ENCODE data around the gene IRS2.

The IRS2 gene

DNA sequence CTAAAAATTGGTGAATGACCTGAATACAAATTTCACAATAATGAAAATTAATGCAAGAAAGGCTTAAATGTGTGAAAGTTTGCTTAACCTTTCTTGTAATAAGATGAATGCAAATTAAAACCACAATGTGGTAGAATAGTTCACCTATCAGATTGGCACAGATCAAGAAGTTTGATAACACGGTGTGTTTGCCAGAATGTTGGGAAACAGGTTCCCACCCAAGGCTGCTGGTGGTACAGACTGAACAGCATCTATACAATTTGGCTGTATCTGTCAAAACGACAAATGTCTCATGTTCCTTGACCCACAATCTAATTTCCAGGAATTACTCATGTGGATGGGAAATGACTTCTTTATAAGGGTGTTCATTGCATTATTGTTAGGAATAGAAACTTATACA, 8.6 kb upstream of the IRS2 start:
- DNase-seq = no peak

DNA sequence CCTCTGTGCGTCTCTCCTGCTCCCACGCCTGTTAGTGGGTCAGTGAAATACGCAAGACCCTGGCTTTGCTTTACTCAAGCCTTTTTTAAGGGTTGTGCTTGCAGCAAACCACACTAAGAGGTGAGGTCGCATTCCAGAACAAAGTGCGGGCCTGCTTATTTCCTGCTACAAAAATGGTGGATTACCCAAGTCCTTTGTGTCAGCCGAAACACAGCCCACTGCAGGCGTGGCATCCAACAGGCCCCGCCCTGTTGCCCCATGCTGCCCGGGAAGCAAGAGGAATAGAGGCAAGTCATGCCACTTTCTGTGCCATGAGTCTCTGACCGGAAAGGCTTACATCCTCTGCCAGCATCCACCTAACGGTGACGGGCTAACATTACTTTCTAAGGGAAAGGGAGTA, 7.7 kb upstream of the IRS2 start:
- DNase-seq = no peak

DNA sequence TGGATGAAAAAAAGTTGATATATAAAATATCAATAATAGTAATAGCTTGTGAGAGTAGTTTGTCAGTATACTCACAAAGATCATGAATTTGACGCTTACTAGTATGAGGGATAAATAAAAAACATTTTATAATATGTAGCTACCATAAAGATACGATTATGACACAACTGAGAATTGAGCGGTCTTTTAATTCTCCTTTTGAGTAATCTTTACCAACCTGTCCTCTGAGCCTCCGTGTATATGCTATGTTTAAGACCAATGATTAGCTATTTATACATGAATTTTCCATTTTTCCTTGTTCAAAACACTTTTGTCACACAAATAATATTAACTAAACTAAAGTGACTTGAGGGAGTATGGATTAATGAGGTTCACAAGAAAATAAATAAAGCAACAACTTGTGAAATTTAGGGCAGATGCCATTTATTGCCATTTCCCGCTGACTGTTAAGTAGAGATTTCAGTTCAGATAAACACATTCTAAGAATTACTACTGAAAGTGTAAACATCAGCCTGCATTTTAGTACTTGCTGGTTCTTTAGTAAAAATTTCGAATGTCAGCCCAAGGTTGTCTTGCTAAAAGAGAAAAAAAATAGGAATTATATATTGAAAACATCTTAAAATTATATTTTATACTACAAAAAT, 6.2 kb upstream of the IRS2 start:
- no peak for DNase-seq

DNA sequence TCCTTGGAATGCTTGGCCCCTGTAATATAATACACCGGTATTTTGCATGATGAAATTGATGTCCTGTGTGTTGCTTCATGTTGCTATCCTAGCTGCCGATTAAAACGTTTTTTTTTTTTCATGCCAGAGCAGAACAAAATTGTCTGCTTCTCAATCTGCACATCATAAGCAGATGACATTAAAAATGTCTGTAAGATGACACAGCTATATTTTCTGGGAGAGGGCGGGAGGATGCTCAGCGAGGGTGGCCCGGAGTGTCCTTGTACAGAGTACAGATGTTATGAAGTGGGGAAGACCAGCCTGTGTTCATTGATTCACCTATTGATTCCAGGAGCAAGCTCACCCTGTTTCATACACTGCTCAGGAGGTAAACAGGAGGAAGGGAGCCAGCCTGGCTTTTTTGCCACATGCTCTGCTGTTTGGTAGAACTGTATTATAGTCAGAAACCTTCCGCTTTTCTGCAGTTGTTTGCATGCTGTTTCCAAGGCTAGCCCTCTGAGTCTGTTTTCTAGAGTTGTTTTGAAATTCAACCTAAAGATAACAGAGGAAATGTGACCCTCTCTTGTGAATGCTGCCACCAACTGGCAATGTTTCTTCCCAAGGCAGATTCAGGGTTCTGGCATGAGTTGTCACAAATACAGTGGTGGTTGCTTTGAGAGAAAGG, 4.7 kb upstream of the IRS2 start:
- no peak for DNase-seq

DNA sequence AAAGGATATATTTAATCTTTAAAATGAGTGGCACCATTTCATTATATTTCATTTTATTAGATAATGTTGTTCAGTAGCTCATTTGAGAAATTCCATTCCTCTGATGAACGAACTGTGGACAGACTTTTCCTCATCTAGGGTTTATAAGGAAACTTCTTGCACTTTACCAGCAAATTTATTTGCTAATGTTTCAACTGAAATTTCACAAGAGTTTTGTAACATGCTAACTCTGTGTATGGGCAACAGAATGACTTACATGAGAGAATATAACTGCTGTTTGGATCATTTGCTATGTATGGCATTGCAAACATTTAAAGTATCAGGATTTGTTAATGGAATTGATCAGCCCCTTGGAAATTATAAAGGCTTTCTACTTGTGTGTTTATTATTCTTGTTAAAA, 3.7 kb upstream of the IRS2 start:
- no peak for DNase-seq

DNA sequence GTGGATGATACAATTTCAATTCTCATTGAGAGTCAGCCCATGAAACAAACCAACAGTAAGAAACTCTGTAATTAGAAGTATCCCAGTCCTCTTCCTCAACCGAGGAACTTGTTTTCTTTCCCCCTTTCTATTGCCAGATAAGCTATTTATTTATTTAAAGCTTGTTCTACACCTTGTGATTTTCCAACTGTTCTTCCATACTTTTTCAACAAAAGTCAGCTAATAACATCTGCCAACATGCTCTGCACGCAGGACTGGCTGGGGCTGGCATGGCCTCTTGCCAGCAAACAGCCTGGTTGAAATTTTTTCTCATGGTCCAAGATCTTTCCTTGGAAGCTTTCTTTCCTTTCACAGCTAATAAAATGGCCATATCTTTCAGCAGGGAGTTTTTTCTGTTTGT, 2.9 kb upstream of the IRS2 start:
- DNase-seq = no peak

DNA sequence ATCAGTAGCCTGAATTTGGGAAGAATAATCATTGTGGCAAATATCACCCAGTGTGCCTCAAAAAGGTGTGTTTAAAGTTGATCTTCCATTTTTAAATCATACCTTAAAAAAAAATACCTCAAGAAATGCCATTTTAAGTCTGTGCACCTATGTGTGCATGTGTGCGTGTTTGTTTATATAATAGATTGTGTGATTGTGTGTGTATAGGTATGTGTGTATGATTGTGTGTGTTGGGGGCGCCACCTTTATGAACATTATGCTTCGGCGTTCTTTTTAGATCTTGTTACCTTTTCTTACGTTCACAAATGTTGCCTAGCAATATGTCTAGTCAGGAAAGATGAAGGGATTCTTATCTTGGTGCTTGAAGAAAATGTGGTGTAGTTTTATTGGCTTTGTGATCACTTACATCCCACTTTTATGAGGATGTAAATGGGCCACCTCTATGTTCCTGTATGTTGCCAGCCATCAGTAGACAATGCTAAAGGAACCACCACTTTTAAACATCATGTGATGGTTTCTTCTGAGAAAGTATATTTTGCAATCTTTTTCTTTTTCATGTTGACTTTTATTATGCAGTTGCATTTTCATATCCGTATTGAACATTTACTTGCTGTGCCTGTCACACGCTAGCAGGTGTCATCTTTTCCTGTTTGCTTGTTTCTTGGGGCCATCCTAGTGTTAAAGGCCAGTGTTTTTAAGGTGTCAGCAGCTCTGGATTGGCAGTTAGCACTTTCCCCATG, 2.2 kb upstream of the IRS2 start:
- no peak for DNase-seq

DNA sequence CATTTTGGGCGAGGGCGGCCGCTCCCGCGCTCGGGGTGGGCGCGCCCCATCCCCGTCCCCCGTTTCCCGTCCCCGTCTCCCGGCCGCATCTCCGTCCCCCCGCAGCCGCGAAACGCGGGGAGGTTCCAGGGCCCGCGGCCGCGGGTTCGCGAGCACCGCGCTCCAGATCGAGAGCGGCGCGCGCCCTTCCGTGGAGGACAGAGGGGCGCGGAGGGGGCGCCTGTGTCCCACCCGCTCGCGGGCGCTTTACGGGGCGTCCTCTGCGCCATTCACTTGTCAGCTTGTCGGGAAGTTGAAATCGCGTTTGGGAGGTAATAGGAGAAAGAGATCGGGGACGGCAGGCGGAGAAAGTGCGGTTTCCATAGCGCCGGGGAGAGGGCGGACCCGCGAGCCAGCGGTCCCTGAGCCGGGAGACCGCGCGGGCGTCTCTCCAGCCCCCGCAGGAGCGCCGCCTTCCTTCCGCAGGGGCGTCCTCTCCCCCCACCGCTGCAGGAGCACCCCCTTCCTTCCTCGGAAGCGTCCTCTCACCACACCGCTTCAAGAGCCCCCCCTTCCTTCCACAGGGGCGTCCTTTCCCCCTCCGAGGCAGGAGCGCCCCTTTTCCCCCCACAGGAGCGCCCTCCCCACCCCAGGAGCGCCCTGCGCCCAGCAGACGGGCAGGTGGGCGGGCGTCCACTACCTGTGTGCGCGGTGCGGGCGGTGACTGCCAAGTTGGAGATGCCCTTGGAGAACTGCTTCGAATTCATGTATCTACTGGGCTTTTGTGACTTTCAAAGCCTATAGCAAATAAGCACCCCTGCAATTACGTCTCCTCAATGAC, 962 bp upstream of the IRS2 start:
- no peak for DNase-seq

DNA sequence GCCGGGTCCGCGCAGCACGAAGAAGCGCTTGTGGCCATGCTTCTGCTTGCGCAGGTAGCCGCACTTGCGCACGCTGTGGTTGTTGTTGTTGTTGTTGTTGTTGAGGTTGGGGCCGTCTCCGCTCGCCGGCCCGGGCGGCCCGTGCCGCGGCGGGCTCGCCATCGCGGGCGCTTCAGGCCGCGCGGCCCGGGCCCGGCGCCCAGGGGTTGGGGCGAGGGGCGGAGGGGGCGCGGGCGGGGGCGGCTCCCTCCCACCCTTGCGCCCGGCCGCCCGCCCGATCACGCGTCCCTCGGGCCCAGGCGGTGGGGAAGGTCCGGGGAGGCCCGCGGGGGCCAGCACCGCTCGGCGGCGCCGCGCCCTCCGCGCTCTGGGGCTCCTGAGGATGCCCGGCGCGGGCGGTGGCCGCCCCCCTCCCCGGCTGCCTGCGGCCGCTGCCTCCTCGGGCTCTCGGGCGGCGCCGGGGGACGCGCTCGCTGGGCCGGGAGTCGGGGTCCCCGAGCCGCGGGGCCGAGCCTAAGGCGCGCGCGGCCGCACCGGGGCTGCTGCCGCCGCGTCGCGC, 412 bp downstream of the IRS2 start:
- DNase-seq = no peak

DNA sequence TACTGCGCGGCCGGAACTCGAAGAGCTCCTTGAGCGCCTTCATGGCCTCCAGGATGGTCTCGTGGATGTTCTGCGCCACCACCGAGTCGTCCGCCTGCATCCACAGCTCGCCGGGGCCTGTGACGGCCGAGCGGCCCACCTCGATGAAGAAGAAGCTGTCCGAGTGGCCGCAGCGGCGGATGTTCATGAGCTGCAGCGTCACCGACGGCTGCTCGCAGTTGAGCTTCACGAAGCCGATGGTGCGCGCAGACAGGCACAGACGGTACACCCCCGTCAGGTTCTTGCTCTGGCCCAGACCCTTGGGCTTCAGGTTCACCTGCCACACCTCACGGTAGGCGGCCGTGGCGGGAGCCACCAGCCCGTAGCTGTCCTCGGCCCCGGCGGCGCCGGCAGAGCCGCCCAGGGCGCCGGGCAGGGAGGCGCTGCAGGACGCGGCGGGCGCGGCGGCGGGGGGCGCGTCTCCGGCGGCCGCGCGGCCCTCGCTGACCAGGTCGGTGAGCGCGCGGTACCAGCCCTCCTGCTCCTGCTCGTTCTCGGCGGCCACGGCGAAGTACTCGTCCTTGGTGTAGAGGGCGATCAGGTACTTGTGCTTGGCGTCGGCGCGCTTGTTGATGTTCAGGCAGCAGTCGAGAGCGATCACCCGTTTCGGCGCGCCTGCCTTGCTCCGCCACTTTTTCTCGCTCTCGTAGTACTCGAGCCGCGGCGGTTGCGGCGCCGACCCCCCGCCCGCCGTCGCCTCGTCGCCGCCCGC, 1.1 kb downstream of the IRS2 start:
- no peak for DNase-seq

DNA sequence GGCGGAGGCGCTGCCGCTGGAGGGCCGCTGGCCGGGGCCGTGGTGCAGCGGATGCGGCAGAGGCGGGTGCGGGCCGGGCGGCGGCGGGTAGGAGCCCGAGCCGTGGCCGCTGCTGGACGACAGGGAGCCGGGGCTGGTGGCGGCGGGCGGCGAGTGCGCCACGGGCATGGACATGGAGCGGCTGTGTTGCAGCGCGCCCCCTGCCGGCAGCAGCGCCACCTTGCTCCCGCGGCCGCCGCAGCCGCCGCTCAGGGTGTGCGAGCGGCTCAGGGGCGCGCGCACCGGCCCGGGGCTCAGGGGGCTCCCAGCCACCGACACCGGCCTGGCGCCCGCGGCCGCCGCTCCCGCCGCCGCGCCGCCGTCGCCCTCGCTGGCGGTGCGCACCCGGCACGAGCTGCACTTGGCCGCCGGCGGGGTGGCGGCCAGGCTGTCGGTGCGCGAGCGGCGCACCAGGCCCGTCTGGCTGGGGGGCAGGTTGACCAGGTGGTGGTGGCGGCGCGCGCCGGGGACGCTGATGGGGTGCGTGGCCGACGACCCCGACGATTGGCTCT, 1.7 kb downstream of the IRS2 start:
- DNase-seq = no peak

DNA sequence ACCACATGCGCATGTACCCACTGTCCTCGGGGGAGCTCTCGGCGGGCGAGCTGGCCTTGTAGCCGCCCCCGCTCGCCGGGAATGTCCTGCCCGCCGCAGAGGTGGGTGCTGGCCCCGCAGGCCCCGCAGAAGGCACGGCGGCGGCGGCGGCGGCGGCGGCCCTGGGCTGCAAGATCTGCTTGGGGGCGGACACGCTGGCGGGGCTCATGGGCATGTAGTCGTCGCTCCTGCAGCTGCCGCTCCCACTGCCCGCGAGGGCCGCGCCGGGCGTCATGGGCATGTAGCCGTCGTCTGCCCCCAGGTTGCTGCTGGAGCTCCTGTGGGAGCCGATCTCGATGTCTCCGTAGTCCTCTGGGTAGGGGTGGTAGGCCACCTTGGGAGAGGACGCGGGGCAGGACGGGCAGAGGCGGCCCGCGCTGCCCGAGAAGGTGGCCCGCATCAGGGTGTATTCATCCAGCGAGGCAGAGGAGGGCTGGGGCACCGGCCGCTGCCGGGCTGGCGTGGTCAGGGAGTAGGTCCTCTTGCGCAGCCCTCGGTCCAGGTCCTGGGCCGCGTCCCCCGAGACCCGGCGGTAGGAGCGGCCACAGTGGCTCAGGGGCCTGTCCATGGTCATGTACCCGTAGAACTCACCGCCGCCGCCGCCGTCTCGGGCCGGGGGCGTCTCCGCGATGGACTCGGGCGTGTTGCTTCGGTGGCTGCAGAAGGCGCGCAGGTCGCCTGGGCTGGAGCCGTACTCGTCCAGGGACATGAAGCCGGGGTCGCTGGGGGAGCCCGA, 2.4 kb downstream of the IRS2 start:
- no peak for DNase-seq

DNA sequence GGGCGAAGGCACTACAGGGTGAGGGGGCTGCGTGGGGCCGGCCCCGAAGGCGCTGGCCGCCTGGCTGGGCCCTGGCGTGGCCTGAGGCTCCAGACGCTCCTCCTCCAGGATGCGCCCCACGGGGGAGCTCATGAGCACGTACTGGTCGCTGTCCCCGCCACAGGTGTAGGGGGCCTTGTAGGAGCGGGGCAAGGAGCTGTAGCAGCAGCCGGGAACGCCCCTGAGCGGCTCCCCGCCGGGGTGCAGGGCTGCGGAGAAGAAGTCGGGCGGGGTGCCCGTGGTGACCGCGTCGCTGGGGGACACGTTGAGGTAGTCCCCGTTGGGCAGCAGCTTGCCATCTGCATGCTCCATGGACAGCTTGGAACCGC, 3.0 kb downstream of the IRS2 start:
- DNase-seq = no peak

DNA sequence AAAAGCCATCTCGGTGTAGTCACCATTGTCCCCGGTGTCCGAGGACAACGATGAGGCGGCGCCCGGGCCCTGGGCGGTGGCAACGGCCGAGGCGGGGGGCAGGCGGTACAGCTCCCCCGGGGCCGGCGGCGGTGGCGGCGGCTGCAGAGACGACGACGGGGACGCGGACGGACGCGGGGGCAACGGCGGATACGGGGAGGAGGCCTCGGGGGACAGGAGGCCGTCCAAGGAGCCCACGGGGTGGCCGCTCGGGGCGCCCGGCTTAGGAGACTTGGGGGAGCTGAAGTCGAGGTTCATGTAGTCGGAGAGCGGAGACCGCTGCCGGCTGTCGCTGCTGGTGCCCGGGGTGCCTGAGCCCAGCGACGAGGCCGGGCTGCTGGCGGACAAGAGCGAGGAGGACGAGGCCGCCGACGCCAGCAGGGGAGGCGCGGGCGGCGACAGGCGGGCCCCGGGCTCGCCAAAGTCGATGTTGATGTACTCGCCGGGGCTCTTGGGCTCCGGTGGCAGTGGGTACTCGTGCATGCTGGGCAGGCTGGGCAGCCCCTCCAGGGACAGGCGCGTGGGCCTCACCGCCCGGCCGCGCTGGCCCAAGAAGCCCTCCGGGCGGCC, 3.5 kb downstream of the IRS2 start:
- no peak for DNase-seq

DNA sequence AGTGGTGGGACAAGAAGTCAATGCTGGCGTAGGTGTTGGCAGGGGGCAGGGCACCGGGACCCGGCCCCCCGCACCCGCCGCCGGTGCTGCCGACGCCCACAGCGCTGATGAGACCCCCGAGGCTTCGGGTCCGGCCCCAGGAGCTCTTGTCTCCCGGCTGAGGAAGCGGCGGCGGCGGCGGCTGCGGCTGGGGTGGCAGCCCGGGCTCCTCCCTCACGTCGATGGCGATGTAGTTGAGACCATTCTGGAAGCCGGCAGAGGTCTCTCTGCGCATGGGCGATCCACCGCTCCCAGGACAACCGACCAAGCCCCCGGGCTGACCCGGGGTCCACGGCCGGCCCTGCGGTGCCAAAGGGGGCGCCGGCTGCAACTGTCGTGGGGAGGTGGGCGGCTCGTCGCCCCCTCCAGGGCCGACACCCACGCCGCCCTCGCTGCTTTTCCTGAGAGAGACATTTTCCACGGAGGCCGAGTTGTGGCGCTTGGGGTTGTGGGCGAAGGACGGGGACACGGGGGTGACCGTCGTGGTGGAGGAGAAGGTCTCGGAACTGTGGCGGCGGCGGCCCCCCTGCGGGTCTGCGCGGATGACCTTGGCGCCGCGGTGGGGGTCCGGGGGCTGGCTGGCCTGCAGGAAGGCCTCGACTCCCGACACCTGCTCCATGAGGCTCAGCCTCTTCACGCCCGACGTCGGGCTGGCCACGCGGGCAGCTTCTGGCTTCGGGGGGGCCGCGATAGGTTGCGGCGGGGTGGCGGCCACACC, 4.1 kb downstream of the IRS2 start:
- DNase-seq = no peak

DNA sequence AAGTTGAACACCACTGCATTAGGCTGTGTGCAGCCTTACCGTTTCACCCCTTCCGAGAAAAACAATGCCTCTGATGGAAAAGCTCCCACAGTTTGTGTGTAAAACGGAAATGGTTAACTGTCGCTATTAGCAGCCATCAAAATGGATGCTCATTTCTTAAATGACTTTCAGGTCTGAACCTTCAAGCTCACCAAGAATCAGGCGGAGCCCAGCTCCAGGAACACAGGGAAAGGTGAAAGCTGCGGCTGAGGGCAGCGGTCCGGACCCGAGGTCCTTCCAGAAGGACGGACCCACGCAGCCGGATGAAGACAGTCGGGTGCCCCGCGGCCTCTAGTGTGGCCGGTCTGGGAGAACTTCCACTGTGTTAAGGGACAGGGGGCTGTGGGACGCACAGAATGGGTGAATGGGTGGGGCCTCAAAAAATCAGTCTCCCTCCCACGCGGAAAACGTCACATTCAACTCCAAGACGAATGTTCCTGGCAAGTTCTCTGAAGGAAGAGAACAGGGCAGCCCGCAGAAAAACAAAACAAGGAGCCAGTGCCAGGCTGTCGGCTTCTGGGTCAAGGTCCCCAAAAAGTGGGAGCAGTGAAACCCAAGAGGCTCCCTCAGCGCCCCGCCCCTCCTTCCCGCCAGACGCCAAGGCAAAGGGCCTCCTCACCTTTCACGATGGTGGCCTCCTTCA, 4.9 kb downstream of the IRS2 start:
- DNase-seq = no peak

DNA sequence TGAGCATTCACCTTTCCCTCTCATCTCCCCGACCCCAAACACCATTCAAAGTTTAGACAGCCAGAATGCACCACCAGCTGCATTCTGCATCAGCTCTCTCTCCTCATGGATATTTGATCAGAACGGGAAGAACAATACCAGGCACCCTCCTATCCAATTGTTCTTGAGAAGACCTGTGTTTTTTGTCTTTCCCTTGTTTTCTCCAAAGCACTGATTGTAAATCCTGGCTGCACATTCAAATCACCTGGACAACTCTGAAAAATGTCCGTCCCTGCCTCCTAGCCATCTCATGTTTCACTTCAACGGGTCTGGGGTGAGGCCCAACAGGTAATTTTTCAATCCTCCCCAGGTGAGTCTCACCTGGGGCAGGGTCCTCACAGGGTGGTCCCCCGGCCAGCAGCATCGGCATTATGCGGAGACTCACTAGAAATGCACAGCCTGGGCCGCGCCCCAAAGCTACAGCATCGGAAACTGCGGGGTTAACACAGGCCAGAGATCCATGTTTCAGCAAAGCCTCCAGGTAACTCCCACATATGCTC, 5.5 kb downstream of the IRS2 start:
- no peak for DNase-seq

DNA sequence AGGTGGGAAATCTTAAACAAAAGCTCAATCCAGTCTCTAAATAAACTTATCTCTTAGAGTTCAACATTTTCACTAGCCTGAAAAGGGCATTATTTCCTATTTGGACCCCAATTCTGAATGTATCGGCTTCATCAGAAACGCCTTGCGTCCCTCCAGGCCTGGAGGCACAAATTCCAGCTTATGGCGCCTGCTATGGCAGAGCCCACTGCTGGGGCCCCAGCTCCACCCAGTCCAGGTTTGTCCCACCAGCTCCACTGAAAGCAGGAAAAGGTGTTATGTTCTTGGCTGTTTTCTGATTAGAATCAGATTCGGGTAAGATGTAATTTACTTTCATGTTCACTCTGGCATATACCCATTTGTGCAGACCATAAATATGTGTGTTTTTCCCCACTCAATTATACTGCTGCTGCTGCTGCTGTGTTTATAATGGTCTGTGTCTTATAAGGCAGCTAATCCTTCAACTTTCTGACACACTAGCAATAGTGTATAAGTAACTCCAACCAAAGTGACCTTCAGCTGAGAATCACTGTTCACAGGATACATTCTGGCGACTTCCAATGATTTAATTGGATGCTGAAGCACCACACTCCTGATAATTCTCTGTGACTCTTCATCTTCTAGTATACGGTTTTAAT, 6.4 kb downstream of the IRS2 start:
- DNase-seq = no peak

DNA sequence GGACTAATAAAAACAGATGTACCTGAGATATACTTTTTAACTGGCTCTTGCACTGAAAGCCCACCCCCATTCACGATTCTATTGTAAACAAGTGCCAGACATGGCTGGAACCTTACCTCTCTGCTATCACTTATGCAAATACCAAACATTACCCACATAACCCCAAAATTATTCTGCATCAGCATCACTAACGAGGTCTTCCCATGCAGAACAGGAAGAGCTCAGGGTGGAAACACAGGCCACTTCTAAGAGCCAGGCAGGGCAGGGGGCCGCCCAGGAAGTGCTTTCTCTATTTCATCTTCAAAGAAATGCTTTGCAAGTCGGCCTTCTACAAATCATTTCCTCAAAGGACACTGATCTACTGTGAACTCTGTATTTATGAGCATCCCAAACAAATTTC, 7.3 kb downstream of the IRS2 start:
- DNase-seq = no peak
